ENCODE measurements around the gene AGRN. TPM values are rescaled to one million over a fixed set of nuclear protein-coding genes. Genes with fewer than 3 reads are reported as not detected.

AGRN gene
- total RNA-seq, 1 donor from 2014 or later: 166 TPM

DNA sequence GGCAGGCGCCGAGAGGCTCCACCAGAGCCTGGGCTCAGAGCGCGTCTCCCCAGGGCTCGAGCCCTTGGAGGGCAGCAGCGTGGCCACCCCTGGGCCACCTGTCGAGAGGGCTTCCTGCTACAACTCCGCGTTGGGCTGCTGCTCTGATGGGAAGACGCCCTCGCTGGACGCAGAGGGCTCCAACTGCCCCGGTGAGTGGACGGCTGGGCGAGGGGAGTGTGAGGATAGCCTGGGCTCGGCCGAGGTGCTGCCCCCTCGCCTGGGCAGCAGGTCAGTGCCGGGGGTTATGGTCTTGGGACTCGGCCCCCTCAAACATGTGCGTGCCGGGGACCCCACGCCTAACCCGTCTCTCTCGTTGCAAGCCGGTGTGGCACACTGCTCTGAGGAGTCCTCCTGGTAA lies 26.8 kb downstream of the AGRN start:
- Mint-ChIP-seq H3K9me3 (no peaks in the 10 kb centered on the region), H3K27me3 (no peaks in the 10 kb centered on the region), H3K27ac (no peak overlapping the region), H3K36me3 (peaks cover 4% of the 10 kb centered on the region), H3K4me3 (no peak overlapping the region), H3K4me1 (ENCODE audit: unreplicated experiment) (no peaks in the 10 kb centered on the region)
- TF ChIP-seq, protein P1, sequence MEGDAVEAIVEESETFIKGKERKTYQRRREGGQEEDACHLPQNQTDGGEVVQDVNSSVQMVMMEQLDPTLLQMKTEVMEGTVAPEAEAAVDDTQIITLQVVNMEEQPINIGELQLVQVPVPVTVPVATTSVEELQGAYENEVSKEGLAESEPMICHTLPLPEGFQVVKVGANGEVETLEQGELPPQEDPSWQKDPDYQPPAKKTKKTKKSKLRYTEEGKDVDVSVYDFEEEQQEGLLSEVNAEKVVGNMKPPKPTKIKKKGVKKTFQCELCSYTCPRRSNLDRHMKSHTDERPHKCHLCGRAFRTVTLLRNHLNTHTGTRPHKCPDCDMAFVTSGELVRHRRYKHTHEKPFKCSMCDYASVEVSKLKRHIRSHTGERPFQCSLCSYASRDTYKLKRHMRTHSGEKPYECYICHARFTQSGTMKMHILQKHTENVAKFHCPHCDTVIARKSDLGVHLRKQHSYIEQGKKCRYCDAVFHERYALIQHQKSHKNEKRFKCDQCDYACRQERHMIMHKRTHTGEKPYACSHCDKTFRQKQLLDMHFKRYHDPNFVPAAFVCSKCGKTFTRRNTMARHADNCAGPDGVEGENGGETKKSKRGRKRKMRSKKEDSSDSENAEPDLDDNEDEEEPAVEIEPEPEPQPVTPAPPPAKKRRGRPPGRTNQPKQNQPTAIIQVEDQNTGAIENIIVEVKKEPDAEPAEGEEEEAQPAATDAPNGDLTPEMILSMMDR (conservative IDR thresholded peaks at IDR 0.05): no peak
- DNase-seq (ENCODE audit: extremely low spot score, unreplicated experiment): no peak

DNA sequence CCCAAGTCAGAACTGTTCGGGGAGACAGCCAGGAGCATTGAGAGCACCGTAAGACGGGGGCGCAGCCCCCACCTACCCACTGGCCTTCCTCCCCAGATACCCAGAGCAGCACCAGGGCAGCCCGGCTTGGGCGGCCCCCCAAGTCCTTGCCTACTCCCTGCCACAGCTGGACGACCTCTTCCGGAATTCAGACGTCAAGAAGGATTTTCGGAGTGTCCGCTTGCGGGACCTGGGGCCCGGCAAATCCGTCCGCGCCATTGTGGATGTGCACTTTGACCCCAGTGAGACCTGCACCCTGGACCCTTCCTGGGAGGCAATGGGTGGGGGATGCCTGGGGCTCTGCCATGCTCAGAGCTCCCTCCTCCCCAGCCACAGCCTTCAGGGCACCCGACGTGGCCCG lies 27.5 kb downstream of the AGRN start:
- no peak for DNase-seq (ENCODE audit: extremely low spot score, unreplicated experiment)
- TF ChIP-seq, protein P1 (conservative IDR thresholded peaks at IDR 0.05): no peak
- no peaks in the 10 kb centered on the region for H3K4me1 Mint-ChIP-seq (ENCODE audit: unreplicated experiment)
- peaks cover 8% of the 10 kb centered on the region for H3K36me3 Mint-ChIP-seq
- H3K27ac Mint-ChIP-seq: no peak overlapping the region
- no peak overlapping the region for H3K4me3 Mint-ChIP-seq
- no peaks in the 10 kb centered on the region for H3K9me3 Mint-ChIP-seq
- H3K27me3 Mint-ChIP-seq: no peaks in the 10 kb centered on the region

DNA sequence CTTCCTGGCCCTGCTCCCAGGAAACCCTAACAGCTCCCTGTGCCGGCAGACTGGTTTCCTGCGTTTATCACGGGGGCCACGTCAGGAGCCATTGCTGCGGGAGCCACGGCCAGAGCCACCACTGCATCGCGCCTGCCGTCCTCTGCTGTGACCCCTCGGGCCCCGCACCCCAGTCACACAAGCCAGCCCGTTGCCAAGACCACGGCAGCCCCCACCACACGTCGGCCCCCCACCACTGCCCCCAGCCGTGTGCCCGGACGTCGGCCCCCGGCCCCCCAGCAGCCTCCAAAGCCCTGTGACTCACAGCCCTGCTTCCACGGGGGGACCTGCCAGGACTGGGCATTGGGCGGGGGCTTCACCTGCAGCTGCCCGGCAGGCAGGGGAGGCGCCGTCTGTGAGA lies 28.0 kb downstream of the AGRN start:
- Mint-ChIP-seq H3K36me3 (peaks cover 14% of the 10 kb centered on the region), H3K4me3 (no peak overlapping the region), H3K27ac (no peak overlapping the region), H3K4me1 (ENCODE audit: unreplicated experiment) (no peaks in the 10 kb centered on the region), H3K9me3 (no peaks in the 10 kb centered on the region), H3K27me3 (no peaks in the 10 kb centered on the region)
- TF ChIP-seq, protein P1 (conservative IDR thresholded peaks at IDR 0.05): no peak
- no peak for DNase-seq (ENCODE audit: extremely low spot score, unreplicated experiment)

DNA sequence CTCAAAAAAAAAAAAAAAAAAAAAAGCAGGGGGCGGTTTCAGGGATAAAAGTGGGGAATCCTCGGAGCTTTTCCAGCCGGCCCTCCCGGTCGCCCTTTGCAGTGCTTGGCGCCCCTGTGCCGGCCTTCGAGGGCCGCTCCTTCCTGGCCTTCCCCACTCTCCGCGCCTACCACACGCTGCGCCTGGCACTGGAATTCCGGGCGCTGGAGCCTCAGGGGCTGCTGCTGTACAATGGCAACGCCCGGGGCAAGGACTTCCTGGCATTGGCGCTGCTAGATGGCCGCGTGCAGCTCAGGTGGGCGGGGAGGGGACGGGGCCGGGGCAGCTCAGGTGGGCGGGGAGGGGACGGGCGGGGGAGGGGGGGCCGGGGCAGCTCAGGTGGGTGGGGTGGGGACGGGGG lies 28.8 kb downstream of the AGRN start:
- Mint-ChIP-seq H3K4me3 (no peak overlapping the region), H3K9me3 (no peaks in the 10 kb centered on the region), H3K27me3 (no peaks in the 10 kb centered on the region), H3K27ac (no peak overlapping the region), H3K4me1 (ENCODE audit: unreplicated experiment) (no peaks in the 10 kb centered on the region), H3K36me3 (peaks cover 14% of the 10 kb centered on the region)
- TF ChIP-seq, protein P1 (conservative IDR thresholded peaks at IDR 0.05): no peak
- DNase-seq (ENCODE audit: extremely low spot score, unreplicated experiment): no peak

DNA sequence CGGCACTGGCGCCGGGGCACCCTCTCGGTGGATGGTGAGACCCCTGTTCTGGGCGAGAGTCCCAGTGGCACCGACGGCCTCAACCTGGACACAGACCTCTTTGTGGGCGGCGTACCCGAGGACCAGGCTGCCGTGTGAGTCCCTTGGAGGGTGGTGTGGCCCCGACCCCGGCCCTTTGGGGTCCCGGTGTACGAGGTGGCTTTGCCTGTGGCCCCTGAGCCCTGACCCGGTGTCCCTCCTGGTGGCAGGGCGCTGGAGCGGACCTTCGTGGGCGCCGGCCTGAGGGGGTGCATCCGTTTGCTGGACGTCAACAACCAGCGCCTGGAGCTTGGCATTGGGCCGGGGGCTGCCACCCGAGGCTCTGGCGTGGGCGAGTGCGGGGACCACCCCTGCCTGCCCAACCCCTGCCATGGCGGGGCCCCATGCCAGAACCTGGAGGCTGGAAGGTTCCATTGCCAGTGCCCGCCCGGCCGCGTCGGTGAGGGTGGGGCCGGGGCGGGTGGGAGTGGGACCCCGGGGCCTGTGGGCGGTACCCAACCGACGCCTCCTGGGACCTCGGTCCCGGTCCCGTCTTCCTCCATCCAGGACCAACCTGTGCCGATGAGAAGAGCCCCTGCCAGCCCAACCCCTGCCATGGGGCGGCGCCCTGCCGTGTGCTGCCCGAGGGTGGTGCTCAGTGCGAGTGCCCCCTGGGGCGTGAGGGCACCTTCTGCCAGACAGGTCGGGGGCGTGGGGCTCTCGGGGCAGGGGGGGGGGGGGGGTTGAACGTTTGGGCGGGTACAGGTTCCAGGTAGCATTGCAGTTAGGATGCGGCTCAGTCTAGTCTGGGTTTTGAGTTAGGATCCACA lies 29.6 kb downstream of the AGRN start:
- no peaks in the 10 kb centered on the region for H3K9me3 Mint-ChIP-seq
- H3K36me3 Mint-ChIP-seq: peaks cover 14% of the 10 kb centered on the region
- no peak overlapping the region for H3K27ac Mint-ChIP-seq
- TF ChIP-seq, protein P1 (conservative IDR thresholded peaks at IDR 0.05): no peak
- H3K27me3 Mint-ChIP-seq: no peaks in the 10 kb centered on the region
- H3K4me3 Mint-ChIP-seq: no peak overlapping the region
- H3K4me1 Mint-ChIP-seq (ENCODE audit: unreplicated experiment): no peaks in the 10 kb centered on the region
- DNase-seq (ENCODE audit: extremely low spot score, unreplicated experiment): no peak
